VCaP (cell line): ENCODE measurements around the gene SCML1.

Experiments used
- H3K27ac ChIP-seq: fragments of 450-650 bp; 2 replicates; pipeline ENCODE4 v1.5.1; 2017
- TF ChIP-seq, protein P1 (sequence below): fragments of 450-650 bp; conservative IDR thresholded peaks from 2 replicates; pipeline ENCODE4 v1.5.1; 2017; ENCODE audit warnings: mild to moderate bottlenecking, moderate library complexity

SCML1 gene

DNA sequence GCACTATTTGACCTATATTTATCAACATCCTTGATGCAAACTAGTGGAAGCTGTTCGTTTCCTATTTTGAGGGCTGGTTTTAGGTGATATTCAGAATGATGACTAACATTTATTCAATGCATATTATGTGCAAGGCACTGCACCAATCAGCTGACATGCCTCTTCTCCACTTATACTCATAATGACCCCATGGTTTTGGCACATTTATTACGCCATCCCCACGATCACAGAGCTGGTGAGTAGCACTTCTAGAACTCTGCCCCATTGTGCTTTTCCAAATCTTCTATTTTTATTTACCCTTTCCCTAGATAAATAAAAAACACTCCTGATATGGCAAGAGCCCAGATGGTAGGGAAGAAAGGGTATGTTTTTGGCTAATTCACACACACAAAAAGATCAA, 13.1 kb downstream of the SCML1 start:
- TF ChIP-seq, protein P1, sequence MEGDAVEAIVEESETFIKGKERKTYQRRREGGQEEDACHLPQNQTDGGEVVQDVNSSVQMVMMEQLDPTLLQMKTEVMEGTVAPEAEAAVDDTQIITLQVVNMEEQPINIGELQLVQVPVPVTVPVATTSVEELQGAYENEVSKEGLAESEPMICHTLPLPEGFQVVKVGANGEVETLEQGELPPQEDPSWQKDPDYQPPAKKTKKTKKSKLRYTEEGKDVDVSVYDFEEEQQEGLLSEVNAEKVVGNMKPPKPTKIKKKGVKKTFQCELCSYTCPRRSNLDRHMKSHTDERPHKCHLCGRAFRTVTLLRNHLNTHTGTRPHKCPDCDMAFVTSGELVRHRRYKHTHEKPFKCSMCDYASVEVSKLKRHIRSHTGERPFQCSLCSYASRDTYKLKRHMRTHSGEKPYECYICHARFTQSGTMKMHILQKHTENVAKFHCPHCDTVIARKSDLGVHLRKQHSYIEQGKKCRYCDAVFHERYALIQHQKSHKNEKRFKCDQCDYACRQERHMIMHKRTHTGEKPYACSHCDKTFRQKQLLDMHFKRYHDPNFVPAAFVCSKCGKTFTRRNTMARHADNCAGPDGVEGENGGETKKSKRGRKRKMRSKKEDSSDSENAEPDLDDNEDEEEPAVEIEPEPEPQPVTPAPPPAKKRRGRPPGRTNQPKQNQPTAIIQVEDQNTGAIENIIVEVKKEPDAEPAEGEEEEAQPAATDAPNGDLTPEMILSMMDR: no peak
- no peak overlapping the region for H3K27ac ChIP-seq

DNA sequence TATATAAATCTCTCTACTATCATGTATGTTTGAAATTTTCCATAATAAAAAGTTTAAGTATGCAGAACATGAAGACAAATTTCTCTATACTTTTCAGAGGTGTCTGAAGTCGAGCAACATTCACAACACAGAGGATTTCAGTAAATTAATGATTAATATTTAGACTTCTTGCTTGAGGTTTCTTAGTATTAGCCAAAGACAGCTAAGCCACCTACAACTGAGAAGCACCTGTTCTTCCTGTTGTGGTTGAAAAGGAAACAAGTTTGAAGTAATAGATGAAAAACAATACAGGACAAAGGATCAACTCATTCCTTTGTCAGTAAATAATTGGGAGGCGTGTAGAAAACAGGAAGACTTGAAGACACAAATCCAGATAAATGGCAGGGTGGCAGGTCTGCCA, 21.1 kb downstream of the SCML1 start:
- TF ChIP-seq, protein P1: no peak
- H3K27ac ChIP-seq: no peak overlapping the region

DNA sequence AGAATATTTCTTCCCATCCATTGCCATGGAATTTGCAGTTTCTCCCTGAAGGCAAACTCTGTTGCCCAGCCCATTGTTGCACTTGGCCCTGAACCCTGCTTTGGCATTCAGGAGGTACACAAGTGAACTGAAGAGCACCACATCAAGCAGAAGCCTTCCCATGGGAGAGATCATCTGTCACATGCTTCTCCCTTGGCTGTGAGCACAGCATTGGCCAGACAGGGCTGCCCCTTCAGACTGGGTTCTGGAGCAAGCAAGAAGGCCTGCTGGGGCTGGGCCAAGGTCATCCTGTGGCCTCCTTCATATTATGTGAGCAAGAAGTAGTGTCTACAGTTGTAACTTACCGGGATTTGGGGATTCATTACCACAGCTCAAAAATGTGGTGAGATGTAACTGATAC, 22.7 kb downstream of the SCML1 start:
- TF ChIP-seq, protein P1: no peak
- no peak overlapping the region for H3K27ac ChIP-seq

DNA sequence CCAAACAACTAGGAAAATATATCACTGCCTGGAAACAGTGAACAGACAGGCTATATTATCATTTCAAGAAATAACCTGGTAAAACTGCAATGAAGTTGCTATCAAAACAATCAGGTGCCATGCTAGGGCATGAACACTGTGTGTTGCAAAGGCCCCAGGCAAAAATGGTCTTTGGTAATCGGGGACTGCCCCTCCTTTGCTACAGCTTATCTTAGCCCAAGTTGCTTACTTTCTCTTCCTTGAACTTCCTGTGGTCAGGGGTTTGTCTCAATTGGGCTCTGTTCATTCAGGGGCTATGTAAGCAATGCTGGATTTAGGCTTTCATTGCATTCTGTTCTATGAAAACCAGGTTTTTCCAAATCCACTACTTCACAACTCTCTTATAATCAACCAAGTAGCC, 30.4 kb downstream of the SCML1 start:
- H3K27ac ChIP-seq: no peak overlapping the region
- TF ChIP-seq, protein P1: no peak

DNA sequence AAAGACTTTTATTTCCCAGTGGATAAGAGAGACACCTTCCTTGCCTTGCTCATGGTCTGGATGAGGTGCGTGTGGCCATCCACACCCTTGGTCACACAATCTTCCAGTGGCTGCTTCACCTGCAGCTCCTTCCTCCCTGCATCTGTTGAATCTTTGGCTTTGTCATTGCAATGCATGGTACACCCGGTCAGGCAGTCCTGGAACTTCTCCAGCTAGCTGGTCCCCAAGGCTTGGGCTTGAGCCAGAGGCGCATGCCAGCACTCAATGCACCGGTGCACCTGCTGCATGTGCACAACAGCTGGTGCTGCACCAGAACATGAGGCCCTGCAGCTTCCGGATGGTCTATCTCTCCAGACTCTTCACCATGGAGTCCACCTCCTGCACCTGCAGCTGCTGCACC, 31.7 kb downstream of the SCML1 start:
- TF ChIP-seq, protein P1: no peak
- H3K27ac ChIP-seq: no peak overlapping the region

DNA sequence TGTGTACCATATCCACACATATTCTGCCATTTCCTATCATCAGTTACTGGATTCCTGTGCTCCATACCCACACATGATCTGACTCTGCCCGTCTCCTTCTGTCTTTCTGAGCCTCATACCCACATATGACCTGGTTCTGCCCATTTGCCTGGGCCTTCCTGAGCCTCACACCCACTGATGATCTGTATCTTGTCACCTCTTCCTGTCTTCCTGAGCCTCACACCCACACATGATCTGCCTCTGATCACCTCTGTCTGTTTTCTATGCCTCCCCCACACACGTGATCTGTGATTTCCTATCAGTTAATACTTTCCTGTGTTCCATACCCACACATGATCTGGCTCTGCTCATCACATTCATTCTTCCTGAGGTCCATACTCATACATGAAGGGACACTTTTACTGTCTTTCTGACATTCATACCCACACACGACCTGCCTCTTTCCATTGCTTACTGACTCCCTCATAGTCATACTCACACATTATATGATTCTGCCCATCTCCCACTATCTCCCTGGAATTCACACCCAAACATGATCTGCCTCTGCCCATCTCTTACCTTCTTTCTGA, 32.5 kb downstream of the SCML1 start:
- H3K27ac ChIP-seq: no peak overlapping the region
- TF ChIP-seq, protein P1: no peak

DNA sequence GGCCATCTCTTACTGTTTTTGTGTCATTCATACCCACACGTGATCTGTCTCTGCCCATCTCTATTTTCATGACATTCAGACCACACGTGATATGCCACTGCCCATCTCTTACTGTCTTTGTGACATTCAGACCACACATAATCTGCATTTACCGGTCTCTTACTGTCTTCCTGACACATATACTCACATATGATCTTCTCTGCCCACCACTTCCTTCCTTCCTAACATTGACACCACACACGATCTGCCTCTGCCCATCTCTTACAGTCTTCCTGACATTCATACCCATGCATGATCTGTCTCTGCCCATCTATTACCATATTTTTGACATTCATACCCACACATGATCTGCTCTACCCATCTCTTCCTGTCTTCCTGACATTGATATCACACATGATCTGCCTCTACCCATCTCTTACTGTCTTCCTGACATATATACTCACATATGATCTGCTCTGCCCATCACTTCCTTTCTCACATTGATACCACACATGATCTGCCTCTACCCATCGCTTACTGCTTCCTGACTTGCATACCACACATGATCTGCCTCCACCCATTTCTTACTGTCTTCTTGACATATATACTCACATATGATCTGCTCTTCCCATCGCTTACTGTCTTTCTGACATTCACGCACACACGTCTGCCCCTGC, 36.1 kb downstream of the SCML1 start:
- H3K27ac ChIP-seq: no peak overlapping the region
- TF ChIP-seq, protein P1: no peak
